Measurements from ENCODE around the gene KANSL3.
"Not testable (repeated sequence)": the region's sequence is repeated elsewhere in the genome, so short reads cannot be mapped to it uniquely, and the experiment has no call there.

Gene KANSL3

DNA sequence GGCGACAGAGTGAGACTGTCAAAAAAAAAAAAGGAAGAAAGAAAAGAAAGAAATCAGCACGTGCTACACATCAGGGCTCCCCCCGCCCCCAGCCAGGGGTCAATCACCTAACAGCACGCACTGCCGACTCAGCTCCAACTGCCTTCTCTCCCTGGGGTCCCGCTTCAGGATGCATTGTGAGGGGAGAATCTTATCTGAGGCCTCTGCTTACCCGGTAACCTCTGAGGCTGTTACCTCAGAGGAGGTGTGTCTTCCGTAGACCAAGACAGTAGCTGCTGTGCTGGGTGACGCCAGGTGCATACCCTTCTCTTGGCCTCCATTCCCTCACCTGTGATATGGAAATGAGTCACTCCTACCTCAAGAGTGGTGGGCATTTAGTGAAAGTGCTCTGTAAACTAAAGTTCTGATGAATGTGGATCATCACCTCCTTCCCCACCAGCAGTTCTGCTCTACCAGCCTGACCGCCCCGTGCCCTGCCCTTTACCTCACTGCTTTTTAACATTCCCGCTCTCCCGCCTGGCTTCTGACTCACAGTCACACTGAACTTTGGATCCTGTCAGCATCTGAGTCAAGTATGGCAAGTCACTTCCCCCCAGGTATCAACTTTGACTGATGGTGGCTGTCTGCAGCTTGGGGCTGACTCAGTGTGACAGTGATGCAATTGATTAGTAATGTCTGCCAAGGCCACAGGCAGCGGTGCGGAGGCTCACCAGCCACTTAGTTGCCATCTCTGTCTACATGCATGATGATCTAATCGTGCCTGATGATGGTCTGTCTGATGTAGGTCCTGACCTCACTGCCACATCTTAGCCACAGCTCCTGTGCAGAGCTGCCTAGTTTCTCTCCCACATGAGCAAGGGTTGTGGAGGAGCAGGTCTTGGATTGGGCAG, 81.4 kb downstream of the KANSL3 start:
- no peak for DNase-seq

DNA sequence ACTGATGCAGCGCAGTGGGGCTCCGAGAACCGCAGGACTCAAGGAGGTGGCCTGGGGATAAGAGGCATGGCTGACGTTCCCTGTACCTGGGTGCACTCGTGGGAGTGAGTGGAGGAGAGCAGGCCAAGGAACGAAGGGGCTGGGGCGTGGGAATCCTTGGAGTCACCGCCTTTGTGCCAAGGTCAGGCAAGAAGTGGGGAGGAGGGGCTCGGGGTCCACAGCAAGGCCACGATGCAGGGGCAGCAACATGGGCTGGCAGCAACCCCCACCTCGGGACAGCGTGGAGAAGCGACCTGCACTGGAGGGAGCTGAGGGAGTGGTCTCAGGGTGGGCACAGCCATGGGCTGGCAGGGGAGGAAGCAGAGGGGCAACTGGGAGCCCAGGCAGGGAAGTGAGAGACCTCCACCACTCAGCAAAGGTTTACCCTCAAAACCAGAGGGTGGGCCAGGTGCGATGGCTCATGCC, 82.9 kb downstream of the KANSL3 start:
- DNase-seq: no peak

GRCh38 chr2:96554293-96555145, 83.6 kb downstream of the KANSL3 start:
- peak; percentile 4 for DNase-seq

DNA sequence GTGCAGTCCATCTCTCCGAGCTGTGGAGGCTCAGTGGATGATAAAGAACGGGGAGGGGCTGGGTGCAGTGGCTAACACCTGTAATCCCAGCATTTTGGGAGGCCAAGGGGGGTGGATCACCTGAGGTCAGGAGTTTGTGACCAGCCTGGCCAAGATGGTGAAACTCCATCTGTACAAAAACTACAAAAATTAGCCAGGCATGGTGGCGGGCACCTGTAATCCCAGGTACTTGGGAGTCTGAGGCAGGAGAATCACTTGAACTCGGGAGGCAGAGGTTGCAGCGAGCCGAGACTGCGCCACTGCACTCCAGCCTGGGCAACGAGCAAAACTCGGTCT, 84.2 kb downstream of the KANSL3 start:
- DNase-seq: not testable (repeated sequence)

GRCh38 chr2:96553176-96553956, 84.7 kb downstream of the KANSL3 start:
- no peak for DNase-seq

- DNase-seq: no peak
These were observed 85.6 kb downstream of the KANSL3 start for GRCh38 chr2:96552315-96553175.

DNA sequence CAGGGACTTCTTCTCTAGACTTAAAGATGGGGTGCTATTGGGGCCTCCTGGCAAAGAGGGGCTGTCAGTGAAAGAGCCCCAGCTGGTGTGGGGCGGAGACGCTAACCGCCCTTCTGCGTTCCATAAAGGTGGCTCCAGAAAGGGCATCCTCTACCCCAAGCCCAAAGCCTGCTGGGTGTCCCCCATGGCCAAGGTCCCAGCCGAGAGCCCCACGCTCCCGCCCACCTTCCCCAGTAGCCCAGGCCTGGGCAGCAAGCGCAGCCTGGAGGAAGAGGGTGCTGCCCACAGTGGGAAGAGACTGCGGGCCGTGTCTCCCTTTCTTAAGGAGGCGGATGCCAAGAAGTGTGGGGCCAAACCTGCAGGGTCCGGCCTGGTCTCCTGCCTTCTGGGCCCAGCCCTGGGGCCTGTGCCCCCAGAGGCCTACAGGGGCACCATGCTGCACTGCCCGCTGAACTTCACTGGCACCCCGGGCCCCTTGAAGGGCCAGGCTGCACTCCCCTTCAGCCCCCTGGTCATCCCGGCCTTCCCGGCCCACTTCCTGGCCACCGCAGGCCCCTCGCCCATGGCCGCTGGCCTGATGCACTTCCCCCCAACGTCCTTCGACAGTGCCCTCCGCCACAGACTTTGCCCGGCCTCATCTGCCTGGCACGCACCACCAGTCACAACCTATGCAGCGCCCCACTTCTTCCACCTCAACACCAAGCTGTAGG, 86.4 kb downstream of the KANSL3 start:
- DNase-seq: no peak

GRCh38 chr2:96550787-96551604, 87.1 kb downstream of the KANSL3 start:
- DNase-seq: no peak

- DNase-seq: no peak
These were observed 87.9 kb downstream of the KANSL3 start for GRCh38 chr2:96549967-96550786.

GRCh38 chr2:96549466-96549785, 88.7 kb downstream of the KANSL3 start:
- no peak for DNase-seq

- DNase-seq: no peak
These were observed 89.3 kb downstream of the KANSL3 start for GRCh38 chr2:96548558-96549465.

DNA sequence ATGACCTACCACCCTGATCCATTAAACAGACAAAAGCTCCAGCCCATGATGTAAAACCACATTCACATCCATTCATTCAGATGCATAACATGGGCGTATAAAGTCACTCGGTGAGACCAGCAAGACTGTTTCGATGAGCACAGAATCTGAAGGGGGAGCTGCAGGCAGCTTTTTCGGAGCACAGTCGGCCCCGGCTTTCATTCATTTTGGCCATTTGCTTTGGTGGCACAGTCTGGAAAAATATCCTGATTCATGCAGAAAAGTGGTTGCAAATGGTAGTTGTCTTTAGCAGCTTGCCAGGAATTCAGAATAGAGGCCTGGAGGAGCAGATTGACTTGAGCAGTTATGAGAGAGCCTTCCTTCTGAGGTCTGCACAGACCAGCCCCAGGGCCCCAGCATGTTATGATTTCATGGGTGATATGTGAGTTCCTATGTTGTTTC, 90.4 kb downstream of the KANSL3 start:
- DNase-seq: no peak

DNA sequence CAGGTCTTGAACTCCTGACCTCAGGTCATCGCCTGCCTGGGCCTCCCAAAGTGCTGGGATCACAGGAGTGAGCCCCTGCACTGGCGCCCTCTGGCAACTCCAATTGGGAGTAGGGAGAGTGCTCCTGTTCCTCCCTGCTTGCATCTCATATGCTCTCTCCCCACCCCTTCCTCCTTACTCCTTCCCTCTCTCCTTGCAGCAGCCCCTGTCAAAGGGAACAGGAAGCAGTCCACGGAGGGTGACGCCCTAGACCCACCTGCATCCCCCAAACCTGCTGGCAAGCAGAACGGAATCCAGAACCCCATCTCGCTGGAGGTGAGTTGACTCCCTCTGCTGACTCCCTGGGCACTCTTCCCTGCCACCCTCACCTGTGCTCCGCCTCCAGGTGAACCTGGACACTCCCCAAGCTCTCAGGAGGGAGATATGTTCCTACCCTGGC, 90.9 kb downstream of the KANSL3 start:
- DNase-seq: no peak

DNA sequence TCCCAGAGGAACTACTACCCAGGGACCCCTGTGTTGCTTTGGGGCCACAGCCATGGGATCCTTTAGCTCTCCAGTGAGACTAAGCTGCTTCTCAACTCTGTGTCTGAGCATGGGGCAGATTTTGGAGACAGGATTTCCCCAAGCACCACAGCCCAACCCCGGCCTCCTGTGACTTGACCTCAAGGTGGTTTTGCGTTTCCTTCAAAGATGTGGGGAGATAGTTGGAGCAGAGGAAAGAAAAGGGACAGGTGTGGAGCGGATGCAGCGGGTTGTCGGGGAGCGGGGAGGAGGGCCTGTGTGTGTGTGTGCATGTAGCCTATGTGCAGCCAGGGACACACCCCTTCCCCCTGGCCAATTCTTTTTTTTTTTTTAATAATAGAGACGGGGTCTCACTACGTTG, 91.3 kb downstream of the KANSL3 start:
- DNase-seq: no peak

DNA sequence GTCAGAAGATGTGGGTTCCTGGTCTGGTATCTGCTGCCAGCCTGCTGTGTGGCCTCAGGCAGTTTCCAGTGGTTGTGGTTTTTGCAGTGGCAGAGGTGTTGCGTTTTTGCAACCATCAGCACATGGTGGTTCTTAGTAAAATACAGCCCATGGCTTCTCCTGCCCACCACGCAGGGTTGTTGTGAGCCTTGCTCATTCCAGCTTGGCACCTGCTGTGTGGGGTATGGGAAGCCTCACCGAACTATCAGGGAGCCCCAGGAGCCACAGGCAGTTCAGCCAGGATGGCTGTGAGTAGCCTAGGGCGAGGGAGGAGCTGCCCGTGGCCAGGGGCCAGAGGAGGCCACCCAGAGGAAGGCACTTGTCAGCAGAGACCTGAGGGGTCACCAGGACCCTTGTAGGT, 91.8 kb downstream of the KANSL3 start:
- no peak for DNase-seq
